IPS-18a (cell line): ENCODE data around the gene C1orf50.
A peak's percentile ranks its signal among the peaks of the same experiment; 100 is the strongest.

Experiments used
- H3K27ac ChIP-seq: one replicate; pipeline ENCODE4 v1.5.1; 2013; ENCODE audit warnings: low read length
- H3K27me3 ChIP-seq: one replicate; pipeline ENCODE4 v1.6.1; 2013; ENCODE audit warnings: mild to moderate bottlenecking, low read length; ENCODE audit not compliant: control insufficient read depth, insufficient read depth
- H3K36me3 ChIP-seq: one replicate; pipeline ENCODE4 v1.6.1; 2013; ENCODE audit warnings: low read depth, low read length; ENCODE audit not compliant: control insufficient read depth
- H3K4me1 ChIP-seq: one replicate; pipeline ENCODE4 v1.6.1; 2013; ENCODE audit warnings: low read depth, low read length; ENCODE audit not compliant: control insufficient read depth
- H3K4me3 ChIP-seq: one replicate; pipeline ENCODE4 v1.5.1; 2013; ENCODE audit warnings: low read length
- H3K9ac ChIP-seq: one replicate; pipeline ENCODE4 v1.6.1; 2013; ENCODE audit warnings: mild to moderate bottlenecking, low read length, moderate library complexity
- H3K9me3 ChIP-seq: one replicate; pipeline ENCODE4 v1.6.1; 2013; ENCODE audit warnings: low read depth, low read length; ENCODE audit not compliant: control insufficient read depth

Gene C1orf50

GRCh38 chr1:42734201-42735035 lies 32.6 kb upstream of the C1orf50 start:
- Histone ChIP-seq H3K9ac (no peak overlapping the region), H3K27ac (no peak overlapping the region), H3K4me3 (no peak overlapping the region), H3K9me3 (no peaks in the 10 kb centered on the region), H3K4me1 (peaks cover 9% of the 10 kb centered on the region), H3K36me3 (no peaks in the 10 kb centered on the region), H3K27me3 (no peaks in the 10 kb centered on the region)

- Histone ChIP-seq H3K27ac (no peak overlapping the region), H3K4me3 (no peak overlapping the region), H3K9ac (no peak overlapping the region), H3K9me3 (no peaks in the 10 kb centered on the region), H3K4me1 (peaks cover 13% of the 10 kb centered on the region), H3K36me3 (no peaks in the 10 kb centered on the region), H3K27me3 (no peaks in the 10 kb centered on the region)
Measured at GRCh38 chr1:42735056-42735455, 32.0 kb upstream of the C1orf50 start.

DNA sequence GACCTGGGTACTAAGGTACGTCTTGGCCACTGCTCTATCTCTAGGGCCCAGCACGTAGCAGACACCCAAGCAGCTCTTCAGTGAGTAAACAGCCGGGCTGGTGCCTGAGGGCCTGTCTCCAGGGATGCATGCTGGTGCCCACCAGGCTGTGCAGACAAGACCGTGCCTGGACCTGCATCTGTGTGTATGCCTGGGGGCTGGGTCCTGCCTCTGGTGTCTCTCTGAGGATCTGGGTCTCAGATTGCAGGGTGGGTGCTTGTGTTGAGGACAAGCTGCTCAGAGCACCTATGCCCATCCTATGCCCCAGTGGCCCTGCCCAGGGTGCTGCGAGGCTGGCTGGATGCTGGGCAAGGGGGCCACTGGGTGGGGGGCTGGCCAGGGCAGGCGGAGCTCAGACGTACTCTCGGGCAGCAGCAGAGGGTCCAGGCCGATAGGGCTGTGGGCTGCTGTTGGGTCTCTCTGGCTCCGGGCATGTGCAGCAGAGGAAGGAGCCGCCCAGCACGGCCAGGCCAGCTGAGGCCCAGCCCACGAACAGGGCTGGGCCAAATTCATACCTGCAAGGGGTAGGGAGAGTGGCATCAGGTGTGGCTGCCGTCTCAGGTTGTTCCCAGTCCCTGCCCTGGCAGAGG lies 31.5 kb upstream of the C1orf50 start:
- Histone ChIP-seq H3K4me1 (peaks cover 17% of the 10 kb centered on the region), H3K36me3 (no peaks in the 10 kb centered on the region), H3K27me3 (no peaks in the 10 kb centered on the region), H3K9ac (no peak overlapping the region), H3K9me3 (no peaks in the 10 kb centered on the region), H3K4me3 (no peak overlapping the region), H3K27ac (no peak overlapping the region)

DNA sequence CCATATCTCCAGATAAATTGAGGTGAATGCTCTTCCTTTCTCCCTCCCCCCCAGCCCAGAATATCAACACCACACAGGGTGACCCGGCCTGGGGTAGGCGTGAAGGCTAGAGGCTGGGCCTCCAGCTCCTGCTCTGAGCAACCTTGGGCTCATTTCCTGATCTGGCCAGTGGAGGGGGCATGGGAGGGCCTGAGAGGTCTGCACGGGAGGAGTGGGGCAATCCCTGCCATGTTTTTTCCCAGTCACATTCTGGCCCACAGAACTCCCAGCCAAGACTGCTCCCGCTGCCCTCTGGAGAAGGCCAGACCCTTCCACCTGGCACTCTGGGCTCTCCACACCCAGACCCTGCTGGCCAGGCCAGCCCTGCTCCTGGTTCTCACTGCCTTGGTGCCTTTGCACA lies 30.9 kb upstream of the C1orf50 start:
- Histone ChIP-seq H3K4me3 (no peak overlapping the region), H3K9me3 (no peaks in the 10 kb centered on the region), H3K27ac (no peak overlapping the region), H3K9ac (no peak overlapping the region), H3K4me1 (peaks cover 18% of the 10 kb centered on the region), H3K36me3 (no peaks in the 10 kb centered on the region), H3K27me3 (no peaks in the 10 kb centered on the region)

- peaks cover 22% of the 10 kb centered on the region for H3K4me1 ChIP-seq
- no peak overlapping the region for H3K27ac ChIP-seq
- no peaks in the 10 kb centered on the region for H3K9me3 ChIP-seq
- no peak overlapping the region for H3K4me3 ChIP-seq
- no peaks in the 10 kb centered on the region for H3K27me3 ChIP-seq
- H3K36me3 ChIP-seq = no peaks in the 10 kb centered on the region
- no peak overlapping the region for H3K9ac ChIP-seq
Measured at GRCh38 chr1:42736571-42737200, 30.4 kb upstream of the C1orf50 start.

DNA sequence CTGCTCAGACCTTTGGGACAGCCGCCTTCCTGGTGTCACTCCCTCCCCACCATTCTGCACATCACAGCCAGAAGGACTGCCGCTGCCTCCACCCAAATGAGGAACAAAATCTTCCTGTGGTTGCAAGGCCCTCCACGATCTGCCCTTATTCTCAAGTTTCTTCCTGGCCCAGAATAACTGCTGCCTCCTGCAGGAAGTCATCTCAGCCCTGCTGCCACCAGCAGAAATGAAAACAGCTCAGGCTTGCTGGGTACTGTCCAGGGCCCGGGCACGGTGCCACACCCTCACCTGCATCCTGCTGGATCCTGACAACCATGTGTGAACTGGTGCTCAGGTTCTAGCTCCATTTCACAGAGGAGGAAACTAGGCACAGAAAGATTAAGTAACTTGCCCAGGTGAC lies 29.8 kb upstream of the C1orf50 start:
- H3K4me3 ChIP-seq = no peak overlapping the region
- no peak overlapping the region for H3K9ac ChIP-seq
- no peaks in the 10 kb centered on the region for H3K9me3 ChIP-seq
- no peak overlapping the region for H3K27ac ChIP-seq
- H3K36me3 ChIP-seq = no peaks in the 10 kb centered on the region
- peaks cover 22% of the 10 kb centered on the region for H3K4me1 ChIP-seq
- no peaks in the 10 kb centered on the region for H3K27me3 ChIP-seq

- Histone ChIP-seq H3K4me3 (no peak overlapping the region), H3K9me3 (no peaks in the 10 kb centered on the region), H3K27ac (no peak overlapping the region), H3K36me3 (no peaks in the 10 kb centered on the region), H3K4me1 (peaks cover 22% of the 10 kb centered on the region), H3K27me3 (no peaks in the 10 kb centered on the region), H3K9ac (no peak overlapping the region)
Measured at GRCh38 chr1:42737986-42738677, 28.9 kb upstream of the C1orf50 start.

GRCh38 chr1:42738678-42739226 lies 28.3 kb upstream of the C1orf50 start:
- H3K9me3 ChIP-seq = no peaks in the 10 kb centered on the region
- peaks cover 22% of the 10 kb centered on the region for H3K4me1 ChIP-seq
- H3K27ac ChIP-seq = no peak overlapping the region
- no peaks in the 10 kb centered on the region for H3K27me3 ChIP-seq
- H3K9ac ChIP-seq = no peak overlapping the region
- H3K4me3 ChIP-seq = no peak overlapping the region
- H3K36me3 ChIP-seq = no peaks in the 10 kb centered on the region

DNA sequence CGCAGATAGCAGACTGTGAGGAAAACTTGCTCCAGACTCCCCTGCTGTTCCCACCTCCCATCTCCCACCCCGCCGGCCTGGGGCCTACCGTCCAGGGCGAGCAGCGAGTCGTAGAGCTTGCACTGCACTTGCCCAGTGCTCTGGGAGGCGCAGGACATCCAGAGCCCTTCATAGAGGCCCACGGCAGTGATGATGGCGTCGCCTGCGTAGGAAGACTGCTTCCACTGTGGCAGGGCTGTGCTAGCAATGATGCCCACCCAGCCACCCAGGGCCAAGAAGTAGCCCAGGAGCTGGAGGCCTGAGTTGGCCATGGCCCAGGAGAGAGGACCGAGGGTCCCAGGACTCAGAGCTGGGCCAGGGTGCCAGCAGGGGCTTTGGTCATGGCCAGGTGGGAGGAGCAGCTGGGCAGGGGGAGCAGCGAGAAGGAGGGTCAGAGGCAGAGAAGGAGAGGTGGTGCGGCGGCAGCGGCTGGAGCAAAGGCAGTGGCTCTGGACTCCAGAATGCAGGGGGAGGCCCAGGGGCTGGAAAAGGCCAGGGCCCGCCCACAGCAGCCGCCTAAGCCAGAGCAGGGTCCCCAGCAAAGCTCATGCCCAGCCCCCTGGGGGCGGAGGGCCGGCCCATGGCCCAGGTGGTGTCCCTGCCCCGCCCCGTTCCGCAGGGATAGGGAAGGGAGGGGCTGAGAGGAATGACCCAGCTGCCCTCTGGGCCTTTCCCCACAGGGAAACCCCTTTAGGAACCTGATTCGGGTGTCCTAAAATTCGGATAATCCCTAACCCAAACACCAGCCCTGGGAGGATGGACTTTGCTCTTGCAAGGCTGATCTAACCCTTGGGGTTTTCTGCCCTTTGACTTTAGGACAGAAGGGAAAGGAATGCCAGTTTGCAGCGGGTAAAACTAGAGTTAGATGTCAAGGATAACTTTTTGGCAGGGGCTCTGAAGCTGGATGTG lies 27.0 kb upstream of the C1orf50 start, which contains the start of gene CLDN19:
Gene CLDN19 (minus strand): TSS at position 484 of the 948 bp plus-strand sequence. CDS start 173 bp downstream, at position 311.
- H3K9me3 ChIP-seq = no peaks in the 10 kb centered on the region
- peak within 1 kb of the TSS; percentile 44 for H3K9ac ChIP-seq
- no peaks in the 10 kb centered on the region for H3K27me3 ChIP-seq
- no peaks in the 10 kb centered on the region for H3K36me3 ChIP-seq
- peak within 1 kb of the TSS; percentile 43 for H3K4me3 ChIP-seq
- H3K27ac ChIP-seq = no peak within 1 kb of the TSS
- H3K4me1 ChIP-seq = peaks cover 16% of the 10 kb centered on the region

DNA sequence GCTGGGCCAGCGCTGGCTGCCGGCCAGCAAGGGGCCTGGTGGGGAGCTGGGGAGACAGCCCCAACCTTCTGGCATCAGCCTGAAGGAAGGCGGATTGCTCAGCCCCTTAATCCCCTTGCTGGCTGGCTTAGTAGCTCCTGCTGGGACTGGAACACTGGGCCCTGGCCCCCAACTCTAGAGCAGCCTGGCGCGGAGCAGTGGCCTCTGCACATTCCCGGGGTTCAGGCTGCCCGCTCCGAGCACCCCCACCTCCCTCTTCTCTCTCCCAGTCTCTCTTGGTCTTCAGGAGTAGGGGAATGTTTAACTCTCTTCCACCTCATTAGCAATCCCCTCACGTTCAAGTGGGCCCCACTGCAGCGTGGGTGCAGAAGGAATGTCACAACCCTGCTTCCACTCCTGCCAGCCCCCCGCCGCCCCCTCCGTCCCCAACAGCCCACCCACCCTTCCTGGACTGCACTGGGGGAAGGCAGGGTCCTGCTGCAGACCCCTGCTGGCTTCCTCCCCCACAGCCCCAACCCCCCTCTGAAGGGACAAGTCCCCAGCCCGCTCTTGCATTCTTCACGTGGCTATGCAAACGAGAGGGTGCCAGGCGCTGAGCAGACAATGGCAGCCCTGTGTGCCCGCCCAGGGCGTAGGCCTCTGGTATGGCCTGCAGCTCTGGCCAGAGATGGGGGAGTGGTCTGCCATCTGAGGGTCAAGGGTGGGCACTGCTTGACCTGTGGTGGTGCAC lies 26.0 kb upstream of the C1orf50 start:
- no peaks in the 10 kb centered on the region for H3K27me3 ChIP-seq
- peak overlapping the region; percentile 22 for H3K4me3 ChIP-seq
- peak overlapping the region; percentile 44 for H3K9ac ChIP-seq
- no peak overlapping the region for H3K27ac ChIP-seq
- H3K9me3 ChIP-seq = no peaks in the 10 kb centered on the region
- peaks cover 4% of the 10 kb centered on the region for H3K36me3 ChIP-seq
- peaks cover 16% of the 10 kb centered on the region for H3K4me1 ChIP-seq
